ENCODE data around the gene NPAS3. TPM values are rescaled to one million over a fixed set of nuclear protein-coding genes. Genes with fewer than 3 reads are reported as not detected.

NPAS3 gene
- polyA plus RNA-seq, 2 of the 4 experiments (the other 2 are of a cell fraction), result not detected

DNA sequence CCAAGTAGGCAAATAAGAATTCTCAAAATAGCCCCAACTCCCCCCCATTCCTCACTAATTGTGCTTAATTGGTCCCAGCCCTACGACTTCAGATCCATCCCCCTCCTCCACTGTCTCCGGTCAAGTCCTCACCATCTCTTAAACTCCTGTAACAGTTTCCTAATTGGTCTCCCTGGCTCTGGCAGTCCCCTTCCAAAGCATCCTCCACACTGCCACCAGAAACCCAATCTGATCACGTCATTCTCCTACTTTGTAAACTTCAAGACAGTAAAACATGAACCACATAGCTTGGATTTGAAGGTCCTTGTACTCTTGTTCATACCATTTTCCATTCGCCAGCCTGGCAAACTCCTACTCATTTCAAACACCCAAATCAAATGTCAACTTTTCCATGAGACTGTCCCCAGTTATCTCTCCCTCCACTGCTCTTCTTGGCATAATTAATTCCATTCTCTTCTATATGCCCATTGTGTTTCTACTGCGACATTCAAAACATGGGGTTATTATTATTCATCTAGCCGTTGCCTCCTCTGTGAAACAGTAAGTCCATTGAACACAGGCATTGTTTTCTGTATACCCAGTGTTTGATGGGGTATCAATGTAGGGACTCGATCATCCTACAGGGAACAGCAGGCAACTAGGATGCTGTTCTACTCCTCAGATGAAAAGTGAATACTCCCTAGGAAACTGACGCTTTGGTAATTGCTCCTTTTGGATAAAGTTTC, 907.6 kb downstream of the NPAS3 start:
- ChIA-PET POLR2A (no interaction called here), CTCF (interaction anchor here (1.2 to 7.0 kb wide), 2 partner anchors 10 to 253 kb away, joined by 4 to 162 read pairs; no protein-coding TSS in a partner anchor)
- FAIRE-seq, result no peak
- no peak for DNase-seq (ENCODE audit: low read depth in 1 of 2, low spot score in 1 of 2)
- 53% methylated on average over 8 of the region's 8 CpGs for WGBS (ENCODE audit: missing lambda C conversion rate)
- Histone ChIP-seq H3K4me1 (0 out of 3 replicates have a peak, but pooled peaks cover 5% of the 10 kb centered on the region), H3K9me3 (no peaks in the 10 kb centered on the region), H3K4me2 (no peak overlapping the region), H3K4me3 (no peak overlapping the region), H3K27ac (no peak overlapping the region)
- TF ChIP-seq EP300 (IDR thresholded peaks at IDR 0.05) (no peak), JUNB (IDR thresholded peaks at IDR 0.05) (no peak), TFCP2L1 (CRISPR knock-in tag; IDR thresholded peaks at IDR 0.05) (no peak), CTCF (IDR thresholded peaks at IDR 0.05) (no peak), SREBF2 (IDR thresholded peaks at IDR 0.05) (no peak), FOSL2 (IDR thresholded peaks at IDR 0.05) (no peak), FOSL2 (CRISPR knock-in tag; IDR thresholded peaks at IDR 0.05) (no peak), MYC (IDR thresholded peaks at IDR 0.05; ENCODE audit: borderline replicate concordance, low read length) (no peak), ZSCAN20 (CRISPR knock-in tag; IDR thresholded peaks at IDR 0.05) (no peak), EHMT2 (IDR thresholded peaks at IDR 0.05; ENCODE audit: low read depth) (no peak), HEYL (CRISPR knock-in tag; IDR thresholded peaks at IDR 0.05) (no peak), BHLHE40 (IDR thresholded peaks at IDR 0.05; ENCODE audit: low read depth, low read length) (no peak), CBX2 (IDR thresholded peaks at IDR 0.05; ENCODE audit: borderline replicate concordance, low read depth) (no peak), RNF2 (IDR thresholded peaks at IDR 0.05; ENCODE audit: borderline replicate concordance, low read depth) (no peak), HDAC2 (IDR thresholded peaks at IDR 0.05) (no peak)
- TF ChIP-seq, protein P1, sequence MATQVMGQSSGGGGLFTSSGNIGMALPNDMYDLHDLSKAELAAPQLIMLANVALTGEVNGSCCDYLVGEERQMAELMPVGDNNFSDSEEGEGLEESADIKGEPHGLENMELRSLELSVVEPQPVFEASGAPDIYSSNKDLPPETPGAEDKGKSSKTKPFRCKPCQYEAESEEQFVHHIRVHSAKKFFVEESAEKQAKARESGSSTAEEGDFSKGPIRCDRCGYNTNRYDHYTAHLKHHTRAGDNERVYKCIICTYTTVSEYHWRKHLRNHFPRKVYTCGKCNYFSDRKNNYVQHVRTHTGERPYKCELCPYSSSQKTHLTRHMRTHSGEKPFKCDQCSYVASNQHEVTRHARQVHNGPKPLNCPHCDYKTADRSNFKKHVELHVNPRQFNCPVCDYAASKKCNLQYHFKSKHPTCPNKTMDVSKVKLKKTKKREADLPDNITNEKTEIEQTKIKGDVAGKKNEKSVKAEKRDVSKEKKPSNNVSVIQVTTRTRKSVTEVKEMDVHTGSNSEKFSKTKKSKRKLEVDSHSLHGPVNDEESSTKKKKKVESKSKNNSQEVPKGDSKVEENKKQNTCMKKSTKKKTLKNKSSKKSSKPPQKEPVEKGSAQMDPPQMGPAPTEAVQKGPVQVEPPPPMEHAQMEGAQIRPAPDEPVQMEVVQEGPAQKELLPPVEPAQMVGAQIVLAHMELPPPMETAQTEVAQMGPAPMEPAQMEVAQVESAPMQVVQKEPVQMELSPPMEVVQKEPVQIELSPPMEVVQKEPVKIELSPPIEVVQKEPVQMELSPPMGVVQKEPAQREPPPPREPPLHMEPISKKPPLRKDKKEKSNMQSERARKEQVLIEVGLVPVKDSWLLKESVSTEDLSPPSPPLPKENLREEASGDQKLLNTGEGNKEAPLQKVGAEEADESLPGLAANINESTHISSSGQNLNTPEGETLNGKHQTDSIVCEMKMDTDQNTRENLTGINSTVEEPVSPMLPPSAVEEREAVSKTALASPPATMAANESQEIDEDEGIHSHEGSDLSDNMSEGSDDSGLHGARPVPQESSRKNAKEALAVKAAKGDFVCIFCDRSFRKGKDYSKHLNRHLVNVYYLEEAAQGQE (IDR thresholded peaks at IDR 0.05), result no peak
- TF ChIP-seq, protein P2, sequence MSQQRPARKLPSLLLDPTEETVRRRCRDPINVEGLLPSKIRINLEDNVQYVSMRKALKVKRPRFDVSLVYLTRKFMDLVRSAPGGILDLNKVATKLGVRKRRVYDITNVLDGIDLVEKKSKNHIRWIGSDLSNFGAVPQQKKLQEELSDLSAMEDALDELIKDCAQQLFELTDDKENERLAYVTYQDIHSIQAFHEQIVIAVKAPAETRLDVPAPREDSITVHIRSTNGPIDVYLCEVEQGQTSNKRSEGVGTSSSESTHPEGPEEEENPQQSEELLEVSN (IDR thresholded peaks at IDR 0.05; ENCODE audit: borderline replicate concordance, low read depth), result no peak
- TF ChIP-seq, protein P3, sequence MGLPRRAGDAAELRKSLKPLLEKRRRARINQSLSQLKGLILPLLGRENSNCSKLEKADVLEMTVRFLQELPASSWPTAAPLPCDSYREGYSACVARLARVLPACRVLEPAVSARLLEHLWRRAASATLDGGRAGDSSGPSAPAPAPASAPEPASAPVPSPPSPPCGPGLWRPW (IDR thresholded peaks at IDR 0.05), result no peak
- TF ChIP-seq, protein P4, sequence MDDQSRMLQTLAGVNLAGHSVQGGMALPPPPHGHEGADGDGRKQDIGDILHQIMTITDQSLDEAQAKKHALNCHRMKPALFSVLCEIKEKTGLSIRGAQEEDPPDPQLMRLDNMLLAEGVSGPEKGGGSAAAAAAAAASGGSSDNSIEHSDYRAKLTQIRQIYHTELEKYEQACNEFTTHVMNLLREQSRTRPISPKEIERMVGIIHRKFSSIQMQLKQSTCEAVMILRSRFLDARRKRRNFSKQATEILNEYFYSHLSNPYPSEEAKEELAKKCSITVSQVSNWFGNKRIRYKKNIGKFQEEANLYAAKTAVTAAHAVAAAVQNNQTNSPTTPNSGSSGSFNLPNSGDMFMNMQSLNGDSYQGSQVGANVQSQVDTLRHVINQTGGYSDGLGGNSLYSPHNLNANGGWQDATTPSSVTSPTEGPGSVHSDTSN (IDR thresholded peaks at IDR 0.05), result no peak
- ATAC-seq, result no peak

GRCh38 chr14:33847066-33847465, 908.4 kb downstream of the NPAS3 start:
- Histone ChIP-seq H3K4me3 (no peak overlapping the region), H3K4me2 (no peak overlapping the region), H3K4me1 (0 out of 3 replicates have a peak, but pooled peaks cover 3% of the 10 kb centered on the region), H3K9me3 (no peaks in the 10 kb centered on the region), H3K27ac (no peak overlapping the region)
- POLR2A ChIA-PET, result no interaction called here
- FAIRE-seq (no peak), DNase-seq (ENCODE audit: low read depth in 1 of 2, low spot score in 1 of 2) (no peak), ATAC-seq (no peak)
- CTCF ChIA-PET, result interaction anchor here (1.4 to 4.3 kb wide), 5 partner anchors 8 to 454 kb away, joined by 3 to 67 read pairs (median 23); no protein-coding TSS in a partner anchor
- TF ChIP-seq MAFK (IDR thresholded peaks at IDR 0.05; ENCODE audit: partially characterized antibody) (peak; percentile 23), MAX (IDR thresholded peaks at IDR 0.05) (no peak), POLR2AphosphoS2 (conservative IDR thresholded peaks at IDR 0.05; ENCODE audit: low read length) (no peak)
- 75% methylated on average over 1 of the region's 1 CpG for WGBS (ENCODE audit: missing lambda C conversion rate)

All from A549 (cell line).